ENCODE measurements around the gene MSRB3. TPM values are rescaled to one million over a fixed set of nuclear protein-coding genes. Genes with fewer than 3 reads are reported as not detected.

Gene MSRB3
- total and polyA plus RNA-seq, 2 donors (not counting 1 experiment from before 2014, with no cell fraction given), result 46.9 to 105 TPM

GRCh38 chr12:65318186-65318685, 39.8 kb downstream of the MSRB3 start:
- no peaks in the 10 kb centered on the region for H4K20me1 ChIP-seq (ENCODE audit: control insufficient read depth, extremely low read depth, insufficient read depth, low read length)
- H3K27me3 ChIP-seq (ENCODE audit: control insufficient read depth, insufficient read depth, low read length), result no peaks in the 10 kb centered on the region
- DNase-seq (ENCODE audit: low read depth in 2 of 2), result no peak
- no peak overlapping the region for H3K4me2 ChIP-seq (ENCODE audit: extremely low read depth, insufficient read depth, low read length)
- no peaks in the 10 kb centered on the region for H3K36me3 ChIP-seq (ENCODE audit: control insufficient read depth, insufficient read depth, low read length)
- no peaks in the 10 kb centered on the region for H3K9me3 ChIP-seq (ENCODE audit: control insufficient read depth, insufficient read depth, low read depth, low read length)
- H3K9ac ChIP-seq (ENCODE audit: insufficient read depth, low read length), result no peak overlapping the region
- no peaks in the 10 kb centered on the region for H3K4me1 ChIP-seq (ENCODE audit: control insufficient read depth, extremely low read depth, insufficient read depth, low read length)
- H3K79me2 ChIP-seq (ENCODE audit: control insufficient read depth, insufficient read depth, low read length), result no peaks in the 10 kb centered on the region
- no peak overlapping the region for H2AFZ ChIP-seq (ENCODE audit: low read length)
- no peak overlapping the region for H3K27ac ChIP-seq (ENCODE audit: insufficient read depth, low read length)
- TF ChIP-seq CTCF (conservative IDR thresholded peaks at IDR 0.05 in 1 of 2, IDR thresholded peaks at IDR 0.05 in 1 of 2; ENCODE audit: low read depth in 1 of 2, low read length in 2 of 2) (no peak), EZH2 (IDR thresholded peaks at IDR 0.05; ENCODE audit: low read length, missing control alignments) (no peak)
- H3K4me3 ChIP-seq (replicated peaks in 1 of 4; ENCODE audit: control extremely low read depth in 1 of 4, insufficient read depth in 1 of 4, low read depth in 3 of 4, low read length in 4 of 4), result no peak overlapping the region

- no peaks in the 10 kb centered on the region for H3K27me3 ChIP-seq (ENCODE audit: control insufficient read depth, insufficient read depth, low read length)
- no peaks in the 10 kb centered on the region for H3K9me3 ChIP-seq (ENCODE audit: control insufficient read depth, insufficient read depth, low read depth, low read length)
- H3K79me2 ChIP-seq (ENCODE audit: control insufficient read depth, insufficient read depth, low read length), result no peaks in the 10 kb centered on the region
- no peak for TF ChIP-seq EZH2 (IDR thresholded peaks at IDR 0.05; ENCODE audit: low read length, missing control alignments)
- TF ChIP-seq CTCF (conservative IDR thresholded peaks at IDR 0.05 in 1 of 2, IDR thresholded peaks at IDR 0.05 in 1 of 2; ENCODE audit: low read depth in 1 of 2, low read length in 2 of 2), result no peak
- H3K27ac ChIP-seq (ENCODE audit: insufficient read depth, low read length), result no peak overlapping the region
- no peaks in the 10 kb centered on the region for H3K36me3 ChIP-seq (ENCODE audit: control insufficient read depth, insufficient read depth, low read length)
- H2AFZ ChIP-seq (ENCODE audit: low read length), result no peak overlapping the region
- H3K9ac ChIP-seq (ENCODE audit: insufficient read depth, low read length), result no peak overlapping the region
- H4K20me1 ChIP-seq (ENCODE audit: control insufficient read depth, extremely low read depth, insufficient read depth, low read length), result no peaks in the 10 kb centered on the region
- H3K4me2 ChIP-seq (ENCODE audit: extremely low read depth, insufficient read depth, low read length), result no peak overlapping the region
- H3K4me3 ChIP-seq (replicated peaks in 1 of 4; ENCODE audit: control extremely low read depth in 1 of 4, insufficient read depth in 1 of 4, low read depth in 3 of 4, low read length in 4 of 4), result no peak overlapping the region
- no peak for DNase-seq (ENCODE audit: low read depth in 2 of 2)
- no peaks in the 10 kb centered on the region for H3K4me1 ChIP-seq (ENCODE audit: control insufficient read depth, extremely low read depth, insufficient read depth, low read length)
Observed at GRCh38 chr12:65319688-65320200, 41.3 kb downstream of the MSRB3 start.

GRCh38 chr12:65323070-65323469, 44.6 kb downstream of the MSRB3 start:
- Histone ChIP-seq H3K27ac (ENCODE audit: insufficient read depth, low read length) (no peak overlapping the region), H2AFZ (ENCODE audit: low read length) (no peak overlapping the region), H3K4me1 (ENCODE audit: control insufficient read depth, extremely low read depth, insufficient read depth, low read length) (peaks cover 4% of the 10 kb centered on the region), H3K9me3 (ENCODE audit: control insufficient read depth, insufficient read depth, low read depth, low read length) (no peaks in the 10 kb centered on the region), H3K9ac (ENCODE audit: insufficient read depth, low read length) (no peak overlapping the region), H3K4me3 (replicated peaks in 1 of 4; ENCODE audit: control extremely low read depth in 1 of 4, insufficient read depth in 1 of 4, low read depth in 3 of 4, low read length in 4 of 4) (no peak overlapping the region), H3K36me3 (ENCODE audit: control insufficient read depth, insufficient read depth, low read length) (no peaks in the 10 kb centered on the region), H3K27me3 (ENCODE audit: control insufficient read depth, insufficient read depth, low read length) (no peaks in the 10 kb centered on the region), H3K4me2 (ENCODE audit: extremely low read depth, insufficient read depth, low read length) (no peak overlapping the region), H4K20me1 (ENCODE audit: control insufficient read depth, extremely low read depth, insufficient read depth, low read length) (no peaks in the 10 kb centered on the region), H3K79me2 (ENCODE audit: control insufficient read depth, insufficient read depth, low read length) (no peaks in the 10 kb centered on the region)
- TF ChIP-seq EZH2 (IDR thresholded peaks at IDR 0.05; ENCODE audit: low read length, missing control alignments) (no peak), CTCF (conservative IDR thresholded peaks at IDR 0.05 in 1 of 2, IDR thresholded peaks at IDR 0.05 in 1 of 2; ENCODE audit: low read depth in 1 of 2, low read length in 2 of 2) (no peak)
- no peak for DNase-seq (ENCODE audit: low read depth in 2 of 2)
